Bronchial smooth muscle cell (primary cell): ENCODE results near the gene ZNF785. TPM values are rescaled to one million over a fixed set of nuclear protein-coding genes. Genes with fewer than 3 reads are reported as not detected.

Experiments
- total RNA-seq: library from RNA; depleted of rRNA; stranded (reverse); fragments of >200 nt; gene quantifications from 2 replicates; pipeline ENCODE4 v1.2.1, GENCODE V29; 2014

ZNF785 gene
- total RNA-seq = 6.8 and 7.1 TPM in 2 replicates

DNA sequence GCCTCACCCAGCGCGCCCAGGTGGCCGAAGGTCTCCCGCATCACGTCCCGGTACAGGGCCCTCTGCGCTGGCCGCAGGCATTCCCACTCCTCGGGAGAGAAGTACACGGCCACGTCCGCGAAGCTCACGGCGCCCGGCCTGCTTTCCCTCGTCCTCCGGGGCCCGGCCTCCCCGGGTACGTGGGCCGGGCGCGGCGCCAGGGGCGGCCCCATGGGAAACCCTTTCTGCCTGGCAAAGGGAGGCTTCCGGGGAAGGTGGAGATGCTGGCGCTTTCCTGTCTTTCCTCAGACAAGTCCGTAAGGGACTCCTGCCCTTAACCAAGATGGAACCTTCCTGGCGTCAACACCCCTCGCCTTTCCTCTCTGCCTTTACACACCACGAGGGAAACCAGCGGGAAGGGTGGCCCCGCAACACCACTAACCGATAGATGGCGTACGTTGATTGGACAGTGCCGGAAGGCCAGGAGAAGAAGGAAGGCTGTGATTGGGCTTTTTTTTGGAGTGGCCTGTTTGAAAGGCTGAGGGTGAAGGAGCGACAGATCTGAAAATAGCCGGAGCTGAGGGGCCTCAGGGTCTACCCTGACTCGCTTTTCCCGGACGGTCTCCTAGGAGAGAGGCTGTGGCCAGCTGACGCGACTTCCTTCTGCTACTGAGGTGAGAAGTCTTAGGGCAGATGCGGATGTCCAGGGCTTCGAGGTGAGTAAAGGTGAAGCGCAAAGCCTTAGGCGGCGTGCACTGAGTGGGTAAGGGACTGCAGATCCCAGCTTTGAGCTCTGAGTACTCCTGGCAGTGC, at the start of gene ZNF785:
Gene ZNF785 (minus strand): TSS at position 298 of the 792 bp plus-strand sequence. CDS start 86 bp downstream, at position 212.

DNA sequence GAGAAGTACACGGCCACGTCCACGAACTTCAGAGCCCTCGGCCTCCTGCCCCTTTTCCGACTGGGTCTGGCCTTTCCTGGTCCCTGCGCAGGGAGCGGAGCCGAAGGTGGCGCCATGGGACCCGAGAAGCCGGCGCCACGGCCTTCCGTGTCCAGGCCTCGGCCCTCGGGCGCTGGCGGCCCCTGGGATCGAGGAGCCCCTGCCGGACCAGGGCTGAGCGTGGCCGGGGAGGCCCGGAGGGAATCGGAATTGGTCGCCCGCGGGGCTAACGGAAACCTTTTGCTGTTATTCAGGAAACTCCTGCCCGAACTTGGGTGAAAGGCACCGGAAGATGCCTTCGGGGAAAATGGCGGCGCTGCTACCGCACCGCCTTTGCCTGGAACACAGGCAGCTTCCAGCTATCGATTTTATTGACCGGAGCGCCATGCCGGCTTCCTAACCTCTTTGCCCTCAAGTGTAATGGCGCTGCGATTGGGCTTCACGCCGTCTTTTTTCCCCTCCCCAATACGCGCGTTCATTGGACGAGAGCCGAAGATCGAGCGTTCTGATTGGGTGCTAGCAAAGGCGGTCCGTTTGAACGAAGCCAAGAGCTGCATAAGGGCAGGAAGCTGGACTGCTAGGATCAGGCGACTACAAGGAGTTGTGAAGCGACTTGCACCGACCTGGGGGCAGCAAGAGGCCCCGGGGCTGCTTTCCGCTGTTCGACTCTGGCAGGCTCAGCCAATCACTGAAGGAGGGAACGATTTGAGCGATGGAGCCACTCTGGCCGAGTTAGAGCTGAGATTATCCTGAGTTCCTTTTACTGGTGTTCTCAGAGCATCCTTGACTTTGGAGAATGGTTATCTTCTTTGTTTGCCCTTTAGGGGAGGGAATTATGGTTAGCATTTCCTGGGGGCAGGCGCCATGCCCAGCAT, 24.7 kb upstream of the ZNF785 start, which contains the start of gene ZNF689:
Gene ZNF689 (minus strand): TSS at position 464 of the 914 bp plus-strand sequence. CDS start 348 bp downstream, at position 116.

DNA sequence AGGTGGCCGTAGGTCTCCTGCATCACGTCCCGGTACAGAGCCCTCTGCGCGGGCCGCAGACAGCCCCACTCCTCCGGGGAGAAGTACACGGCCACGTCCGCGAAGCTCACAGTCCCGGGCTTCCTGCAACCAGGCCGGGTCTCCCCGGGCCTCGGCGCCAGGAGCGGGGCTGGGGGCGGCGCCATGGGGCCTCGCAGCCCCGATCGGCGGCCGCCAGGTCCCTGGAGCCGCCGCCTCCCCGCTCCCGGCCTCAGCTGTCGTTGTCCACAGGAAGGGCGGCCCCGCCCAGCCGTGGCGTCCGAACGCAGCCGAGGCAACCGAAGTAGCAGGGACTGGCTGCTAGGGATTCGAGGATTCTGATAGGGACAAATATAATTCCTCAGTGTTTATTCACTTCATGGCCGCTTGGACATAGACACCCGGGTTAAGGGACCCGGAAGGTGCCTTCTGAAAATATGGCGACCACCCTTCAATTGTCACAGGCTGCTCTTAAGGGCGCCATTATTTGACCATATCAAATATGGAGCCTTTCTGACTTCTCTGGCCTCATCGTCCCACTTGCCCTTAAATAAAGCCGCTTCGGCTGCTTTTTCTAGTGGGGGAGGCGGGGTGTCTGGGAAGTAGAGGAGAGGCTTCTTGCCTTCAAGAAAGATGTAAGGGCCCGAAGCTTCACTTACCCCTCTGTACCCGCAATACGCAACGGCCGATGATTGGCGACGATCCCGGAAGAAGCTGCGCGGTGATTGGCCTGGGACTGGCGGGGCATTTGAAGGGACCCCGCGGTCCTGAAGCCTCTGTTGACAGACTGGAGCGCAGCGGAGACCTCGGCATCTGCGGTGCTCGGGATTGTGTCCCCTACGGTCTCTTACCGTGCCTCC, 13.8 kb downstream of the ZNF785 start, which contains the start of gene ZNF688:
Gene ZNF688 (minus strand): TSS at position 270 of the 878 bp plus-strand sequence. CDS start 85 bp downstream, at position 185.

DNA sequence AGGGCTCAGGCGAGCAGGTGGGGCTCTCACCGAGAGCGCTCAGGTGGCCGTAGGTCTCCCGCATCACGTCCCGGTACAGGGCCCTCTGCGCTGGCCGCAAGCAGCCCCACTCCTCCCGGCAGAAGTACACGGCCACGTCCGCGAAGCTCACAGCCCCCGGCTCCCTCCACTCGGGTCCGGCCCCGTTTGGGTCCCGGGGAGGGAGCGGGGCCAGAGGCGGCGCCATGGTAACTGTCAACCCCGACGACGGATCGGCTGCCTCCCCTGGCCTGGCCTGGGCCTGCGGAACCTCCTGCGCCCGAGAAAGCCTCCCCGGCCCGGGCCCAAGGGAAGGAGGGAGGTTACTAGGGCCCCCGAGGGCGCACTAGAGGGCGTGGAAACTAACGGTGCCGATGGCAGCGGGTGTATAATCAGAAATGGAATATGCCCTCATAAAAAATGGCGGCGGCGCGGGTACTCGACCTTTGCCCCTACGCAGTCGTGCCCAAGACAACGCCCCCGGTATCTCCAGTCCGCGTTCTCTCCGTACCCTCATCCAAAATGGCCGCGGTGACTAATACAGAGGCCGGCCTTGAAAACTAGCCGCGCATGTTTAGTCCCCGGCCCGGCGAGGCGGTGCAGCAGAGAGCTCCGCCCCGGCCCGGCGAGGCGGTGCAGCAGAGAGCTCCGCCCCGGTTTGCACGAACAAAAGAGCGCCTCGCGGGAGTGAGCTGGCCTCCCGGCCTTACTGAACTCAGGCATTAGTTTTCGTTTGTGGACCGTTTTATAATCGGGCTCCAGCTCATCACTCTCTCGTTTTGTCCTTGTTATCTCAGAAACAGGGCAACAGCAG, 27.3 kb downstream of the ZNF785 start, which contains the start of gene ZNF764:
Gene ZNF764 (minus strand): TSS at position 418 of the 832 bp plus-strand sequence. CDS start 192 bp downstream, at position 226.

DNA sequence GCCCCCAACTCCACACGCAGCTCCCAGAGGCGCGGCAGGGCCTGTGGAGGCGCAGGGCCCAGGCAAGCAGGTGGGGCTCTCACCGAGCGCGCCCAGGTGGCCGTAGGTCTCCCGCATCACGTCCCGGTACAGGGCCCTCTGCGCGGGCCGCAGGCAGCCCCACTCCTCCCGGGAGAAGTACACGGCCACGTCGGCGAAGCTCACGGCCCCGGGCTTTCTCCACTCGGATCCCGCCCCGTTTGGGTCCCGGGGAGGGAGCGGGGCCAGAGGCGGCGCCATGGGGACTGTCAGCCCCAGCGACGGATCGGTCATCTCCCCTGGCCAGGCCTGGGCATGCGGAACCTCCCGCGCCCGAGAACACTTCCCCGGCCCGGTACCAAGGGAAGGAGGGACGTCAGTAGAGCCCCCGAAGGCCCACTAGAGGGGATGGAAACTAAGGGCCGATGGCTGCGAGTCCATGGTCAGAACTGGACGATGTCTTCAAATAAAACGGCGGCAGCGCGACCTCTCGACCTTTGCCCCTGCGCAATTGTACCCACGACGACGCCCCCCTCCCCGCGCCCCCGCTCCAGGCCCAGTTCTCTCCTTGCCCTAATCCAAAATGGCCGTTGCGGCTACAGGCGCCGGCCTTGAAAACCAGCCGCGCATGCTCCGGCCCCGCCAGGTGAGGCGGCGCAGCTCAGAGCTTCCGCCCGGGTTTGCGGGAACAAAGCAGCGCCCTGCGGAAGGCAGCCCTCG, 51.0 kb downstream of the ZNF785 start, which contains the start of gene ZNF747:
Gene ZNF747 (minus strand): TSS at position 491 of the 738 bp plus-strand sequence. CDS start 179 bp downstream, at position 312.

Other genes starting within 250 kb of the ZNF785 start
- 31.2 and 40.7 TPM in 2 replicates for gene CD2BP2, start 230.4 kb downstream of the ZNF785 start, total RNA-seq
- 21.3 and 25.2 TPM in 2 replicates for gene TBC1D10B, start 215.2 kb downstream of the ZNF785 start, total RNA-seq
- gene MYL11, start 210.9 kb downstream of the ZNF785 start, total RNA-seq = 0.95 TPM in 1 of 2 replicates, not detected in the other
- gene SEPTIN1, start 203.1 kb downstream of the ZNF785 start, total RNA-seq = under 0.01 and 0.26 TPM in 2 replicates
- gene ZNF48, start 190.3 kb downstream of the ZNF785 start, total RNA-seq = 3.1 and 4.4 TPM in 2 replicates
- gene ZNF771, start 178.1 kb downstream of the ZNF785 start, total RNA-seq = 9.6 and 13.6 TPM in 2 replicates
- 6.0 and 12.0 TPM in 2 replicates for gene DCTPP1, start 155.7 kb downstream of the ZNF785 start, total RNA-seq
- 11.8 and 14.5 TPM in 2 replicates for gene SEPHS2, start 139.8 kb downstream of the ZNF785 start, total RNA-seq
- gene ITGAL, start 113.0 kb downstream of the ZNF785 start, total RNA-seq = not detected in 2 replicates
- 12.3 and 15.3 TPM in 2 replicates for gene ZNF768, start 59.1 kb downstream of the ZNF785 start, total RNA-seq
- gene ZNF747, start 50.8 kb downstream of the ZNF785 start, total RNA-seq = 4.2 and 6.3 TPM in 2 replicates
- gene ZNF764, start 27.3 kb downstream of the ZNF785 start, total RNA-seq = 2.0 and 2.3 TPM in 2 replicates
- 5.8 and 13.6 TPM in 2 replicates for gene ZNF688, start 14.0 kb downstream of the ZNF785 start, total RNA-seq
- gene ZNF689, start 24.7 kb upstream of the ZNF785 start, total RNA-seq = 2.5 and 2.7 TPM in 2 replicates
- gene PRR14, start 65.3 kb upstream of the ZNF785 start, total RNA-seq = 3.3 and 3.8 TPM in 2 replicates
- gene FBRS, start 72.7 kb upstream of the ZNF785 start, total RNA-seq = 10.2 and 12.5 TPM in 2 replicates
- gene SRCAP, start 113.5 kb upstream of the ZNF785 start, total RNA-seq = 13.7 and 16.5 TPM in 2 replicates
- gene PHKG2, start 162.7 kb upstream of the ZNF785 start, total RNA-seq = 12.7 and 14.3 TPM in 2 replicates
- 0.69 and 1.6 TPM in 2 replicates for gene CFAP119, start 176.4 kb upstream of the ZNF785 start, total RNA-seq
- gene RNF40, start 176.6 kb upstream of the ZNF785 start, total RNA-seq = 54.0 and 56.0 TPM in 2 replicates
- 6.2 and 6.3 TPM in 2 replicates for gene ZNF629, start 201.5 kb upstream of the ZNF785 start, total RNA-seq